Measurements from ENCODE around the gene ZNF771. TPM values are rescaled to one million over a fixed set of nuclear protein-coding genes. Genes with fewer than 3 reads are reported as not detected.

ZNF771 gene
- total RNA-seq, 4 donors from 2014 or later = 35.8 to 48.2 (median 43.0) TPM

GRCh38 chr16:30368122-30368791, 39.1 kb upstream of the ZNF771 start:
- H3K4me3 ChIP-seq = peak overlapping the region; percentile 70 to 89 (median 76)
- H3K9me3 ChIP-seq = no peaks in the 10 kb centered on the region
- 2 to 3% methylated on average over 8 of the region's 8 CpGs for WGBS, 2 donors
- DNase-seq (ENCODE audit: low spot score in 2 of 2) = no peak
- H3K36me3 ChIP-seq = peaks cover 0 to 29% (median 0%) of the 10 kb centered on the region in 3 donors
- peaks cover 0 to 56% (median 23%) of the 10 kb centered on the region in 4 donors for H3K4me1 ChIP-seq
- peak overlapping the region in 3 of 4 donors; percentile 79 to 91 (median 88) for H3K27ac ChIP-seq
- TF ChIP-seq EP300 (IDR thresholded peaks at IDR 0.05) (no peak), POLR2A (IDR thresholded peaks at IDR 0.05) (no peak)
- TF ChIP-seq, protein P1, sequence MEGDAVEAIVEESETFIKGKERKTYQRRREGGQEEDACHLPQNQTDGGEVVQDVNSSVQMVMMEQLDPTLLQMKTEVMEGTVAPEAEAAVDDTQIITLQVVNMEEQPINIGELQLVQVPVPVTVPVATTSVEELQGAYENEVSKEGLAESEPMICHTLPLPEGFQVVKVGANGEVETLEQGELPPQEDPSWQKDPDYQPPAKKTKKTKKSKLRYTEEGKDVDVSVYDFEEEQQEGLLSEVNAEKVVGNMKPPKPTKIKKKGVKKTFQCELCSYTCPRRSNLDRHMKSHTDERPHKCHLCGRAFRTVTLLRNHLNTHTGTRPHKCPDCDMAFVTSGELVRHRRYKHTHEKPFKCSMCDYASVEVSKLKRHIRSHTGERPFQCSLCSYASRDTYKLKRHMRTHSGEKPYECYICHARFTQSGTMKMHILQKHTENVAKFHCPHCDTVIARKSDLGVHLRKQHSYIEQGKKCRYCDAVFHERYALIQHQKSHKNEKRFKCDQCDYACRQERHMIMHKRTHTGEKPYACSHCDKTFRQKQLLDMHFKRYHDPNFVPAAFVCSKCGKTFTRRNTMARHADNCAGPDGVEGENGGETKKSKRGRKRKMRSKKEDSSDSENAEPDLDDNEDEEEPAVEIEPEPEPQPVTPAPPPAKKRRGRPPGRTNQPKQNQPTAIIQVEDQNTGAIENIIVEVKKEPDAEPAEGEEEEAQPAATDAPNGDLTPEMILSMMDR (IDR thresholded peaks at IDR 0.05) = no peak
- no peaks in the 10 kb centered on the region for H3K27me3 ChIP-seq

- H3K4me3 ChIP-seq = peak overlapping the region; percentile 70 to 89 (median 76)
- H3K9me3 ChIP-seq = no peaks in the 10 kb centered on the region
- peaks cover 0 to 24% (median 0%) of the 10 kb centered on the region in 3 donors for H3K36me3 ChIP-seq
- H3K27me3 ChIP-seq = no peaks in the 10 kb centered on the region
- peaks cover 0 to 56% (median 23%) of the 10 kb centered on the region in 4 donors for H3K4me1 ChIP-seq
- peak overlapping the region in 3 of 4 donors; percentile 79 to 91 (median 88) for H3K27ac ChIP-seq
- WGBS, 2 donors = 6% methylated on average over 4 of the region's 4 CpGs
- DNase-seq (ENCODE audit: low spot score in 2 of 2) = no peak
- no peak for TF ChIP-seq POLR2A (IDR thresholded peaks at IDR 0.05)
- TF ChIP-seq, protein P1 (IDR thresholded peaks at IDR 0.05) = no peak
- TF ChIP-seq EP300 (IDR thresholded peaks at IDR 0.05) = no peak
These were observed 38.7 kb upstream of the ZNF771 start for GRCh38 chr16:30368792-30369090.

- DNase-seq (ENCODE audit: low spot score in 2 of 2) = no peak
- peaks cover 0 to 18% (median 0%) of the 10 kb centered on the region in 3 donors for H3K36me3 ChIP-seq
- H3K9me3 ChIP-seq = no peaks in the 10 kb centered on the region
- peaks cover 0 to 56% (median 23%) of the 10 kb centered on the region in 4 donors for H3K4me1 ChIP-seq
- 0% methylated on average over 20 to 39 of the region's 45 CpGs for WGBS, 2 donors
- no peaks in the 10 kb centered on the region for H3K27me3 ChIP-seq
- H3K27ac ChIP-seq = peak overlapping the region; percentile 69 to 91 (median 84)
- TF ChIP-seq, protein P1 (IDR thresholded peaks at IDR 0.05) = no peak
- TF ChIP-seq POLR2A (IDR thresholded peaks at IDR 0.05) (no peak), EP300 (IDR thresholded peaks at IDR 0.05) (no peak)
- peak overlapping the region; percentile 70 to 89 (median 76) for H3K4me3 ChIP-seq
These were observed 38.1 kb upstream of the ZNF771 start for GRCh38 chr16:30369091-30369937.

DNA sequence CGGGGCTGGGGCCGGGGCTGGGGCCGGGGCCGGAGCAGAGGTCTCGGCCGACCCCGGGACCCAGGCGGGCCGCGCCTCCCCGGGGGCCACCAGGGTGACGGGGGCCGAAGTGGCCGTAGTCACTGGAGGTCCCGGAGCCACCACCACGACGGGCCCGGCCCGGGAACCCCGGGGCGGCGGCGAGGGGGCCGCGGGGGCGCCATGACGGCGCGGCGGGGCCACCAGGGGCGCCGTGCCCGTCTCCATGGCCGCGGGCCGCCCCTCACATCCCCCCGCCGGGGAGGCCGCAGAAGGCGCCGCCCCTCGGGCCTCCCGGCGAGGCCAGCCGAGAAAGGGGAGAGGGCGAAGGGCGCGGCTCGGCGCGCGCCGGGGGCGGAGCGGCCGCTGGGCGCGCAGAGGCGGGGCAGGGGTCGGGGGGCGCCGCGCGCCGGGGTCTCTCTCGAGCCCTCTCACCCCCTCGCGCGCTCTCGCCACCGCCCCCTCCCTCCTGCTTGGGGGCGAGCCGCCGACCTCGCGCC, 37.4 kb upstream of the ZNF771 start:
- TF ChIP-seq EP300 (IDR thresholded peaks at IDR 0.05) (no peak), POLR2A (IDR thresholded peaks at IDR 0.05) (peak in 1 of 2 donors; percentile 75)
- TF ChIP-seq, protein P1 (IDR thresholded peaks at IDR 0.05) = peak in 2 of 5 experiments; percentile 7 to 11
- 0 to 3% methylated on average over 7 to 29 of the region's 76 CpGs for WGBS, 2 donors
- no peaks in the 10 kb centered on the region for H3K9me3 ChIP-seq

More for the DNA sequence above, 37.4 kb upstream of the ZNF771 start:
- peaks cover 0 to 52% (median 23%) of the 10 kb centered on the region in 4 donors for H3K4me1 ChIP-seq
- no peak for DNase-seq (ENCODE audit: low spot score in 2 of 2)
- peak overlapping the region; percentile 70 to 89 (median 76) for H3K4me3 ChIP-seq
- peaks cover 0 to 12% (median 0%) of the 10 kb centered on the region in 3 donors for H3K36me3 ChIP-seq
- peak overlapping the region; percentile 69 to 91 (median 84) for H3K27ac ChIP-seq
- no peaks in the 10 kb centered on the region for H3K27me3 ChIP-seq
